ENCODE measurements around the gene SMYD3.

Gene SMYD3

DNA sequence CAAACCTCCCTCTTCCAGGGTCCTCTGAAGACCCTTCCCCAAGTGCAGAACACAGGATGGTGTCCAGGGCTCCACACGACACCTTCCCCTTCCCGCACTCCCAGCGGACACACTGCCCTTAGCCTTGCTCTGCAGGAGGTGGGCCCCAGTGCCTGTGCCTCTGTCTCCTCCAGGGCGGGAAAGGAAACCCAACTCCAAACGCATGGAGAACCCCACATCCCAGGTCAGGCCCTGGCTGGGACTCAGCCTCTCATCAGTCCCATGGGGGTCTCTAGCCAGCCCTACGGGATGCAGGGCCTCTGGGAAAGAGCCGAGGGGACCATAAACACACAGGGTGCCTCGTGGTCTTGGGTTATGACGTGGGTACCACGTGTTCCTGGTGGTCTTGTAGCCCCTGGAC lies 5.6 kb upstream of the SMYD3 start:
- Histone ChIP-seq H3K36me3 (ENCODE audit: insufficient read depth, low read length) (no peaks in the 10 kb centered on the region), H3K4me1 (ENCODE audit: insufficient read depth, low read length, poor library complexity, severe bottlenecking) (no peaks in the 10 kb centered on the region), H3F3A (ENCODE audit: low read depth) (no peaks in the 10 kb centered on the region), H3K4me2 (ENCODE audit: low read depth, low read length, poor library complexity, severe bottlenecking) (no peak overlapping the region), H3K9me3 (ENCODE audit: insufficient read depth, low read depth, low read length) (peaks cover 21% of the 10 kb centered on the region; the same call in 1 of the 2 replicates), H2AFZ (ENCODE audit: low read length) (no peak overlapping the region), H3K27me3 (ENCODE audit: insufficient read depth, low read length, poor library complexity, severe bottlenecking) (no peaks in the 10 kb centered on the region), H3K79me2 (ENCODE audit: insufficient read depth, low read length) (no peaks in the 10 kb centered on the region), H3K9ac (ENCODE audit: low read depth, low read length, poor library complexity, severe bottlenecking) (no peak overlapping the region), H3K9me2 (replicated peaks; ENCODE audit: low read depth, low read length) (no peaks in the 10 kb centered on the region), H4K20me1 (ENCODE audit: insufficient read depth, low read length, poor library complexity, severe bottlenecking) (no peaks in the 10 kb centered on the region), H3K4me3 (ENCODE audit: low read length, poor library complexity, severe bottlenecking) (no peak overlapping the region)
- TF ChIP-seq EZH2phosphoT487 (IDR thresholded peaks at IDR 0.05; ENCODE audit: borderline replicate concordance) (no peak), CTCF (conservative IDR thresholded peaks at IDR 0.05; ENCODE audit: low read length) (no peak)

DNA sequence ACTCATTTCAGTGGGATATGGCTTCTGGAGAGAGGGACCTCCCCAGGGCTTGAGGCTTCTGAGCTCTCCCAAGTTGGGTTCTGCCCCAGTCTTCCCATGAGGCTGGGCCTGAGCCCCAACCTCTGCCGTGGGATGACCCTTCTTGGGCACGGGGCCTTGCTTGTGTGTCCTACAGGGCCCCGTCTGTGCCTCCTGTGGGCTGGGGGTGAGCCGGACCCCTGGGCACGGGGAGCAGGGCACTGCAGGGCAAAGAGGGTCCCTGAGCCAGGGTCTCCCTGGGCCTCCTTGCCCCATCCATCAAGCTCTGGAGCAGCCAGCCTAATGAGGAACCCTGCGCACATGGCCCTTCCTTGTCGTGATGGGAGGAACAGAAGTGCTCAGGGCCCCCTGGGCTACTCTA lies 5.2 kb upstream of the SMYD3 start:
- no peaks in the 10 kb centered on the region for H3K36me3 ChIP-seq (ENCODE audit: insufficient read depth, low read length)
- H3K4me3 ChIP-seq (ENCODE audit: low read length, poor library complexity, severe bottlenecking), result no peak overlapping the region
- no peaks in the 10 kb centered on the region for H3F3A ChIP-seq (ENCODE audit: low read depth)
- TF ChIP-seq CTCF (conservative IDR thresholded peaks at IDR 0.05; ENCODE audit: low read length) (no peak), EZH2phosphoT487 (IDR thresholded peaks at IDR 0.05; ENCODE audit: borderline replicate concordance) (no peak)
- no peaks in the 10 kb centered on the region for H4K20me1 ChIP-seq (ENCODE audit: insufficient read depth, low read length, poor library complexity, severe bottlenecking)
- H3K9ac ChIP-seq (ENCODE audit: low read depth, low read length, poor library complexity, severe bottlenecking), result no peak overlapping the region
- no peak overlapping the region for H2AFZ ChIP-seq (ENCODE audit: low read length)
- peaks cover 17% of the 10 kb centered on the region; the same call in 1 of the 2 replicates for H3K9me3 ChIP-seq (ENCODE audit: insufficient read depth, low read depth, low read length)
- H3K79me2 ChIP-seq (ENCODE audit: insufficient read depth, low read length), result no peaks in the 10 kb centered on the region
- H3K4me2 ChIP-seq (ENCODE audit: low read depth, low read length, poor library complexity, severe bottlenecking), result no peak overlapping the region
- H3K27me3 ChIP-seq (ENCODE audit: insufficient read depth, low read length, poor library complexity, severe bottlenecking), result no peaks in the 10 kb centered on the region
- peaks cover 3% of the 10 kb centered on the region for H3K4me1 ChIP-seq (ENCODE audit: insufficient read depth, low read length, poor library complexity, severe bottlenecking)
- no peaks in the 10 kb centered on the region for H3K9me2 ChIP-seq (replicated peaks; ENCODE audit: low read depth, low read length)

DNA sequence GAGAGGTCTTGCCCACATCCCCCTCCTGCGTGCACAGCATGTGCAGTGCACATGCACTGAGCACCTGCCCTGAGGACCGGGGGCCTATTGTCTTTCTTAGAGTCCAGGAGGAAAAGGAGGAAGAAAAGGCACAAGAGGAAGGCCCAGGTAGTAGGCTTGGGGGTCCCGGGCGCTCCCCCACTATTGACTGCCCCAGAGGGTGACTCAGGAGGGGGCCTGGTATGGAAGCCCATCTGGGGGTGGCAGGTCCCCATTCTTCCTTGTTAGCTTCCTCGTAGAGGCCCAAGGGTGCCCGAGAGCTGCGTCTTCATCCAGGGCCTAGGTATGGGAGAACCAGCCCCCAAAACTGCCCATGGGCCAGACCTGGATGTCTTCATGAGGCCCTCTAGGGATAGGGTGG lies 4.1 kb upstream of the SMYD3 start:
- H3K36me3 ChIP-seq (ENCODE audit: insufficient read depth, low read length), result no peaks in the 10 kb centered on the region
- H3K4me3 ChIP-seq (ENCODE audit: low read length, poor library complexity, severe bottlenecking), result no peak overlapping the region
- no peak overlapping the region for H2AFZ ChIP-seq (ENCODE audit: low read length)
- peaks cover 15% of the 10 kb centered on the region; the same call in 1 of the 2 replicates for H3K9me3 ChIP-seq (ENCODE audit: insufficient read depth, low read depth, low read length)
- no peaks in the 10 kb centered on the region for H3K9me2 ChIP-seq (replicated peaks; ENCODE audit: low read depth, low read length)
- H3K27me3 ChIP-seq (ENCODE audit: insufficient read depth, low read length, poor library complexity, severe bottlenecking), result no peaks in the 10 kb centered on the region
- peaks cover 8% of the 10 kb centered on the region; the same call in 1 of the 2 replicates for H3K79me2 ChIP-seq (ENCODE audit: insufficient read depth, low read length)
- peaks cover 5% of the 10 kb centered on the region for H4K20me1 ChIP-seq (ENCODE audit: insufficient read depth, low read length, poor library complexity, severe bottlenecking)
- TF ChIP-seq EZH2phosphoT487 (IDR thresholded peaks at IDR 0.05; ENCODE audit: borderline replicate concordance) (no peak), CTCF (conservative IDR thresholded peaks at IDR 0.05; ENCODE audit: low read length) (no peak)
- H3K4me1 ChIP-seq (ENCODE audit: insufficient read depth, low read length, poor library complexity, severe bottlenecking), result peaks cover 7% of the 10 kb centered on the region
- no peaks in the 10 kb centered on the region for H3F3A ChIP-seq (ENCODE audit: low read depth)
- H3K4me2 ChIP-seq (ENCODE audit: low read depth, low read length, poor library complexity, severe bottlenecking), result no peak overlapping the region
- no peak overlapping the region for H3K9ac ChIP-seq (ENCODE audit: low read depth, low read length, poor library complexity, severe bottlenecking)

Measured in Loucy (cell line).